KMS-11 (cell line): ENCODE results near the gene TAF4.
"Not testable (repeated sequence)": the region's sequence is repeated elsewhere in the genome, so short reads cannot be mapped to it uniquely, and the experiment has no call there.

Experiments used
- H2AFZ ChIP-seq: fragments of 200-600 bp; sonication (generic); 2 replicates; pipeline ENCODE4 v1.6.1; 2016; ENCODE audit warnings: antibody characterized with exemption, mixed run types, low read depth
- H3K27ac ChIP-seq: fragments of 200-600 bp; sonication (generic); 2 replicates; pipeline ENCODE4 v1.6.1; 2016; ENCODE audit warnings: mild to moderate bottlenecking, mixed run types
- H3K27me3 ChIP-seq: fragments of 200-600 bp; sonication (generic); 2 replicates; pipeline ENCODE4 v1.6.1; 2017; ENCODE audit warnings: mild to moderate bottlenecking, low read depth, mixed run types, moderate library complexity; ENCODE audit not compliant: insufficient read depth
- H3K36me3 ChIP-seq: fragments of 200-600 bp; sonication (generic); 2 replicates; pipeline ENCODE4 v1.6.1; 2017; ENCODE audit warnings: mild to moderate bottlenecking, mixed run types; ENCODE audit not compliant: insufficient read depth
- H3K4me1 ChIP-seq: fragments of 200-600 bp; sonication (generic); 2 replicates; pipeline ENCODE4 v1.6.1; 2016; ENCODE audit warnings: mild to moderate bottlenecking, low read depth, mixed run types; ENCODE audit not compliant: poor library complexity, severe bottlenecking
- H3K4me2 ChIP-seq: fragments of 200-600 bp; sonication (generic); 2 replicates; pipeline ENCODE4 v1.7.0; 2016; ENCODE audit warnings: mild to moderate bottlenecking, mixed run types
- H3K4me3 ChIP-seq: fragments of 200-600 bp; sonication (generic); IDR thresholded peaks from 2 replicates; pipeline ENCODE4 v1.6.1; 2017; ENCODE audit warnings: low read depth, low read length, mixed read lengths; ENCODE audit not compliant: insufficient read depth
- H3K79me2 ChIP-seq: fragments of 200-600 bp; sonication (generic); 2 replicates; pipeline ENCODE4 v1.6.1; 2016; ENCODE audit warnings: low read depth, mixed run types; ENCODE audit not compliant: insufficient read depth
- H3K9ac ChIP-seq: fragments of 200-600 bp; sonication (generic); 2 replicates; pipeline ENCODE4 v1.6.1; 2016; ENCODE audit warnings: mild to moderate bottlenecking, mixed run types
- H4K20me1 ChIP-seq: fragments of 200-600 bp; sonication (generic); 2 replicates; pipeline ENCODE4 v1.6.1; 2016; ENCODE audit warnings: mild to moderate bottlenecking, mixed run types; ENCODE audit not compliant: insufficient read depth
- TF ChIP-seq, protein P1 (sequence below): fragments of 200-600 bp; sonication (generic); conservative IDR thresholded peaks from 2 replicates; pipeline ENCODE4 v1.6.1; 2017; ENCODE audit warnings: low read depth, mild to moderate bottlenecking, antibody characterized with exemption, low read length, moderate library complexity, mixed read lengths

TAF4 gene

DNA sequence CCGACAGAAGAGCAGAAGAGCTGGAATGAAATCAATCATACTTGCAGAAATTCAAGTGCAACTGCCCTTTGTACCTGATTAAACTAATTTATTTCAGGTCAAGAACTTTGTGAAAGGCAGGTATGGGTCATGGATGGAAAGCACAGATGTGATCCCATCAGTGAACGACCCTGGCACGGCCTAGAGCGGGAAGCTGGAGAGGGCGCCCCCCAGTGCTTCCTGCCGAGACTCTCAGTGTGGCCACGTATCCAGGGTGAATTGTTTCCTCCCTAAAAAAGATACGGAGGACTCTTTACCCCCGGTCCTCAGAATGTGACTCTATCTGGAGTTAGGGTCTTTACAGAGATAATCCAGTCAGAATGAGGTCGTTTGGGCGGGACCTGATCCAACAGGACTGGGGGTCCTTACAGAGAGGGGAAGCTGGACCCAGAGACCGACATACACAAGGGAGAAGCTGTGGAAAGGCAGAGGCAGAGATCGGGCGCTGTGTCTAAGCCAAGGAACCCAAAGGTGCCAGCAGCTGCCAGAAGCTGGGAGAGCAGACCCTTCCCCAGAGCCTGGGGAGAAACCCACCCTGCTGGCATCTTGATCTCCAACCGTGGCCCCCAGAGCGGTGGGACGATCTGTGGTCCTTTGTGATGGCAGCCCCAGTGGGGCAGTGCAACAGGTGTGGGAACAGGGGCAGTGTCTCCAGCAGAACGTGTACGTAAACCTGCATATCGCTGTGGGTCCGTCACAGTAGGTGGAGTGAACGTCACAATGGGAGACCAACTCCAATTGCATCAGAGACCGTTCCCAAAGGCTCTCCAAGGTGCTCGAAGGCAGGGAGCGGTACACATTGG, 91.9 kb downstream of the TAF4 start:
- Histone ChIP-seq H3K27me3 (no peaks in the 10 kb centered on the region), H3K9ac (no peak overlapping the region), H3K27ac (no peak overlapping the region), H3K36me3 (peaks cover 8% of the 10 kb centered on the region), H4K20me1 (no peaks in the 10 kb centered on the region), H3K4me3 (no peak overlapping the region), H3K4me1 (no peaks in the 10 kb centered on the region), H3K4me2 (no peak overlapping the region), H2AFZ (no peak overlapping the region), H3K79me2 (no peaks in the 10 kb centered on the region)
- TF ChIP-seq, protein P1, sequence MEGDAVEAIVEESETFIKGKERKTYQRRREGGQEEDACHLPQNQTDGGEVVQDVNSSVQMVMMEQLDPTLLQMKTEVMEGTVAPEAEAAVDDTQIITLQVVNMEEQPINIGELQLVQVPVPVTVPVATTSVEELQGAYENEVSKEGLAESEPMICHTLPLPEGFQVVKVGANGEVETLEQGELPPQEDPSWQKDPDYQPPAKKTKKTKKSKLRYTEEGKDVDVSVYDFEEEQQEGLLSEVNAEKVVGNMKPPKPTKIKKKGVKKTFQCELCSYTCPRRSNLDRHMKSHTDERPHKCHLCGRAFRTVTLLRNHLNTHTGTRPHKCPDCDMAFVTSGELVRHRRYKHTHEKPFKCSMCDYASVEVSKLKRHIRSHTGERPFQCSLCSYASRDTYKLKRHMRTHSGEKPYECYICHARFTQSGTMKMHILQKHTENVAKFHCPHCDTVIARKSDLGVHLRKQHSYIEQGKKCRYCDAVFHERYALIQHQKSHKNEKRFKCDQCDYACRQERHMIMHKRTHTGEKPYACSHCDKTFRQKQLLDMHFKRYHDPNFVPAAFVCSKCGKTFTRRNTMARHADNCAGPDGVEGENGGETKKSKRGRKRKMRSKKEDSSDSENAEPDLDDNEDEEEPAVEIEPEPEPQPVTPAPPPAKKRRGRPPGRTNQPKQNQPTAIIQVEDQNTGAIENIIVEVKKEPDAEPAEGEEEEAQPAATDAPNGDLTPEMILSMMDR = no peak

DNA sequence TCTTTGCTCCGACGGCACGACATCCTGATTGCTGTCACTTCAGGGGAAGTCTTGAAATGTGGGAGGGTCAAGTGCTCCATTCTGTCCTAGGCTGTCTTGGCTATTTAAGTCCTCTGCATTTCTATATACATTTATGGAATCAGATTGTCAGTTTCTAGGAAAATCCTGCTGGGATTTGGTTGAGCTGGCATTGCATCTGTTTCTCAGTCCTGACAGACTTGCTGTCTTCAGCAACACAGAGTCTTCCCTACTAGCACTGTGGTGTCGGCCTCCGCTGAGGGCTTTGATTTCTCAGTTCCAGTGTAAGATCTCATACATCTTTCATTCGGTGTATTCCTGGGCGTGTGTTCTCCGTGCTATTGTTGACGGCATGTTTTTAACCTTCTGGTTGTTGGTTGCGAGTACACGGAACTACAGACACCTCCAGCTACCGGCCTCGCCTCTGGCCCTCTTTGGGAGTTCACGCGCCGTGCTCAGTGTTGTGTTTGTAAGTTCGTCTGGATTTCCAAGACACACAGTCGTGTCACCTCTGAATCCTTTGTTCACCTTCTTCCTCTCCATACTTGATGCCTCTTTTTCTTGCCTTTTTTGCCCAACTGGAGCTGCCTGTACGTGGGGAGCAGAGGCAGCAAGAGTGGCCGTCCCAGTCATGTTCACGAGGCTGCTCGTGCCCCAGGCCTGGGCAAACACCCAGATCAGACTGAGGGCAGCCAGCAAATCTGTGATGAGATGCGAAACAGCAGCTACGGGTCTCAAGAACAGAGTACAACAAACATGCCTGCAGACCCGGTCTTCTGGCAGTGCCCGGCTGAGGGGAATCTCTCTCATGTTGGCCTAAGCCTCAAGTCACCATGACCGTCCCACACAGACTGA, 92.8 kb downstream of the TAF4 start:
- Histone ChIP-seq H3K4me2 (no peak overlapping the region), H2AFZ (no peak overlapping the region), H3K4me3 (no peak overlapping the region), H3K4me1 (no peaks in the 10 kb centered on the region), H3K9ac (no peak overlapping the region), H3K27me3 (no peaks in the 10 kb centered on the region), H3K36me3 (peaks cover 8% of the 10 kb centered on the region), H3K27ac (no peak overlapping the region), H4K20me1 (no peaks in the 10 kb centered on the region), H3K79me2 (no peaks in the 10 kb centered on the region)
- TF ChIP-seq, protein P1 = no peak

DNA sequence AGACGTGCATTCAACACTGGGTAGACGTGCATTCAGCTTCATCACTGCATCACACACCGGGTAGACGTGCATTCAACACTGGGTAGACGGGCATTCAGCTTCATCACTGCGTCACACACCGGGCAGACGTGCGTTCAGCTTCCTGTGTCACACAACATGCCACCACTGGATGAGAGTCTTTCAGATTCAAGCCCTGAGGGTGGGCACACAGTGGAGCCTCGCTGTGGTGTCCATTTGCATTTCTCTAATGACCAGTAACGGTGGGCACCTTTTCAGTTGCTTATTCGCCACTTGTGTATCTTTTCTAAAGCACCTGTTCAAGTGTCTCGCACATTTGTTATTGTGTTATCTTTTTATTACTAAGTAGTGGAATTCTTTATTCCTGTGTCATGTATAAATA, 94.1 kb downstream of the TAF4 start:
- not testable (repeated sequence) for H3K79me2 ChIP-seq, H3K4me2 ChIP-seq, H3K36me3 ChIP-seq, H4K20me1 ChIP-seq, H2AFZ ChIP-seq, H3K27me3 ChIP-seq, H3K4me1 ChIP-seq, H3K4me3 ChIP-seq, H3K27ac ChIP-seq, H3K9ac ChIP-seq

DNA sequence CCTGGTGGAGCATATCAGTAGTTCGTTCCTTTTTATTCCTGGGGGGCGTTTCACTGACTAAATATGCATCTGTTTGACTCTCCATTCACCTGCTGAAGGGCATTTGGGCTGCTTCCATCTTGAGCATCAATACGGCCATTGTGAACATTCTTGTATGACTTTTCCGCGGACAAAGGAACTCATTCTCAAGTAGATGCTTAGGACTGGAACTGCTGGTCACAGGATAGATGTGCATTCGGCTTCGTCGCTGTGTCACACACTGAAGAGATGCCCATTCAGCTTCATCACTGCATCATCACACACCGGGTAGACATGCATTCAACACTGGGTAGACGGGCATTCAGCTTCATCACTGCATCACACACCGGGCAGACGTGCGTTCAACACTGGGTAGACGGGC, 95.3 kb downstream of the TAF4 start:
- H3K27me3 ChIP-seq = no peaks in the 10 kb centered on the region
- no peak overlapping the region for H3K27ac ChIP-seq
- H3K4me3 ChIP-seq = no peak overlapping the region
- H3K4me1 ChIP-seq = no peaks in the 10 kb centered on the region
- H3K79me2 ChIP-seq = no peaks in the 10 kb centered on the region
- H3K36me3 ChIP-seq = no peaks in the 10 kb centered on the region; the same call in none of the 2 replicates
- no peaks in the 10 kb centered on the region for H4K20me1 ChIP-seq
- TF ChIP-seq, protein P1 = no peak
- no peak overlapping the region for H3K4me2 ChIP-seq
- H3K9ac ChIP-seq = no peak overlapping the region
- H2AFZ ChIP-seq = no peak overlapping the region

DNA sequence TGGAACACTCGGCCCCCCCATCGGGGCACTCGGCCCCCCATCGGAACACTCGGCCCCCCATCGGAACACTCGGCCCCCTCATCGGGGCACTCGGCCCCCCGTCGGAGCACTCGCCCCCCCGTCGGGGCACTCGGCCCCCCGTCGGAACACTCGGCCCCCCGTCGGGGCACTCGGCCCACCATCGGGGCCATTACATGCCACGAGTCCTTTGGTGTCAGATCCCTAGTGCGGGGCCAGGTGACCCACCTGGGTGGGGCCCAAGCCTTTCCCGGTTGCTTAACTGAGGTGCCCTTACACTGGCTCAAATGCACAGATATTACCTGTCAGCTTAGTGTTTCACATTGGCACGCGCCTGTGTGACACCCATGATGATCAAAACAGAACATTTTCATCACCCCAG, 95.9 kb downstream of the TAF4 start:
- Histone ChIP-seq H3K4me2 (no peak overlapping the region), H3K4me1 (no peaks in the 10 kb centered on the region), H4K20me1 (no peaks in the 10 kb centered on the region), H3K9ac (no peak overlapping the region), H3K79me2 (no peaks in the 10 kb centered on the region), H3K36me3 (no peaks in the 10 kb centered on the region; the same call in none of the 2 replicates), H3K27ac (no peak overlapping the region), H3K27me3 (no peaks in the 10 kb centered on the region), H3K4me3 (no peak overlapping the region), H2AFZ (no peak overlapping the region)
- TF ChIP-seq, protein P1 = no peak
